ENCODE measurements around the gene GCFC2. TPM values are rescaled to one million over a fixed set of nuclear protein-coding genes. Genes with fewer than 3 reads are reported as not detected.
A peak's percentile ranks its signal among the peaks of the same experiment; 100 is the strongest.

Gene GCFC2
- total and polyA plus RNA-seq, 2 donors (not counting 3 experiments of a cell fraction or from before 2014, with no cell fraction given), result 5.7 to 20.0 TPM

DNA sequence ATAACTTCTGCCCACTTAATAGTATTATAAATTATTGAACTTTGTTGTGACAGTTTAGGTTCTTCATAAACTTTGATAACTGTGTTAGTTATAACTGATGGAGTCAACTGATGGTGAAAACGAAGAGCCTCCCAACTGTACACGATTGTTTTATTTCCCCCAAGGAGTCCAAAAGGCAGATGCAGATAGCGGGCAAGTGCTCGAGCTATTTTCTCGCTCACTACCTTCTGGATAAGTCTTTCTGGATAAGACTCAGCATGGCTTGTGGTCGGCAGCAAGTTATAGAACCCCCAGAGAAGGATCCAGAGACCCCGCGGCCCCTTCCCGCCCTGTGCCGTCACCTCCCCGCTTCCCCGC, 517 bp downstream of the GCFC2 start:
- dilution Hi-C loops (cut with MboI; ENCODE audit: extremely low pct_ligation_motif_present, low sequenced_read_pairs), result no loop called here
- no TSS peak for BruUV-seq (replicated peaks)

GRCh38 chr2:75709297-75709696, 1.4 kb downstream of the GCFC2 start:
- intact Hi-C loops (cut with micrococcal nuclease), result no loop called here
- H3K9me3 ChIP-seq (replicated peaks; ENCODE audit: control insufficient read depth, insufficient read depth, low read length), result no peaks in the 10 kb centered on the region
- H3K27ac ChIP-seq (ENCODE audit: insufficient read depth, low read depth, low read length), result peak overlapping the region; percentile 23
- no peaks in the 10 kb centered on the region for H4K20me1 ChIP-seq (replicated peaks; ENCODE audit: control insufficient read depth, extremely low read depth, insufficient read depth, low read length)
- peaks cover 31% of the 10 kb centered on the region for H3K79me2 ChIP-seq (ENCODE audit: control insufficient read depth, insufficient read depth, low read length)
- FAIRE-seq (peak; percentile 24), DNase-seq (ENCODE audit: low read depth, low spot score) (peak; percentile 24)
- H3K4me1 ChIP-seq (ENCODE audit: control insufficient read depth, extremely low read depth, insufficient read depth, low read length), result peaks cover 30% of the 10 kb centered on the region
- peak overlapping the region in 2 of 3 experiments; percentile 92 to 98 for H3K4me3 ChIP-seq (replicated peaks in 1 of 3; ENCODE audit: insufficient read depth in 1 of 3, low read depth in 1 of 3, low read length in 3 of 3)
- peak overlapping the region; percentile 100 for H3K4me2 ChIP-seq (ENCODE audit: insufficient read depth, low read length)
- H3K27me3 ChIP-seq (ENCODE audit: control insufficient read depth in 2 of 2, insufficient read depth in 2 of 2, low read length in 2 of 2), result no peaks in the 10 kb centered on the region
- CTCF ChIA-PET, result interaction anchor here (1.0 kb wide), 1 partner anchor 69 kb away, joined by 3 read pairs; no protein-coding TSS in a partner anchor
- H2AFZ ChIP-seq (ENCODE audit: low read depth, low read length), result peak overlapping the region; percentile 29
- H3K9ac ChIP-seq (replicated peaks; ENCODE audit: extremely low read depth, insufficient read depth, low read length), result peak overlapping the region; percentile 85
- dilution Hi-C loops (cut with MboI; ENCODE audit: extremely low pct_ligation_motif_present, low sequenced_read_pairs), result no loop called here
- POLR2A ChIA-PET, result no interaction called here
- no peak for TF ChIP-seq CTCF (IDR thresholded peaks at IDR 0.05; ENCODE audit: extremely low read depth in 1 of 2, insufficient read depth in 1 of 2, low read depth in 1 of 2, low read length in 2 of 2)
- no peak for TF ChIP-seq MYC (IDR thresholded peaks at IDR 0.05; ENCODE audit: low read depth, low read length)
- TF ChIP-seq, protein P1, sequence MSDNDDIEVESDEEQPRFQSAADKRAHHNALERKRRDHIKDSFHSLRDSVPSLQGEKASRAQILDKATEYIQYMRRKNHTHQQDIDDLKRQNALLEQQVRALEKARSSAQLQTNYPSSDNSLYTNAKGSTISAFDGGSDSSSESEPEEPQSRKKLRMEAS (IDR thresholded peaks at IDR 0.05; ENCODE audit: insufficient read depth, insufficient read length), result no peak
- no peak for TF ChIP-seq JUN (IDR thresholded peaks at IDR 0.05; ENCODE audit: borderline replicate concordance, insufficient read depth, insufficient read length, low read depth)
- TF ChIP-seq FOS (IDR thresholded peaks at IDR 0.05; ENCODE audit: borderline replicate concordance, insufficient read depth, low read length), result no peak
- TF ChIP-seq POLR2AphosphoS5 (IDR thresholded peaks at IDR 0.05; ENCODE audit: insufficient read depth, low read depth, low read length), result no peak
- no peak for TF ChIP-seq POLR2A (IDR thresholded peaks at IDR 0.05; ENCODE audit: low read depth, low read length)
- no peak for TF ChIP-seq EZH2 (IDR thresholded peaks at IDR 0.05; ENCODE audit: borderline replicate concordance, low read depth, low read length, severe bottlenecking)
- no peak for TF ChIP-seq GATA2 (IDR thresholded peaks at IDR 0.05; ENCODE audit: insufficient read depth, insufficient read length, low read depth, low read length)
- BruUV-seq (replicated peaks), result no TSS peak
- no peaks in the 10 kb centered on the region for H3K9me1 ChIP-seq (replicated peaks; ENCODE audit: control insufficient read depth, extremely low read depth, insufficient read depth, low read length)
- H3K36me3 ChIP-seq (ENCODE audit: control insufficient read depth in 2 of 2, extremely low read depth in 1 of 2, insufficient read depth in 2 of 2, low read length in 2 of 2), result no peaks in the 10 kb centered on the region

More for the DNA sequence above, 517 bp downstream of the GCFC2 start:
- no peak for FAIRE-seq
- POLR2A ChIA-PET, result interaction anchor here (0.8 to 1.1 kb wide), 2 partner anchors 12 to 64 kb away, joined by 3 to 4 read pairs; partner anchors contain the start of gene MRPL19
- H3K27ac ChIP-seq (ENCODE audit: insufficient read depth, low read depth, low read length), result peak overlapping the region; percentile 81
- peaks cover 2 to 4% of the 10 kb centered on the region in 2 experiments for H3K27me3 ChIP-seq (ENCODE audit: control insufficient read depth in 2 of 2, insufficient read depth in 2 of 2, low read length in 2 of 2)
- peaks cover 30% of the 10 kb centered on the region for H3K4me1 ChIP-seq (ENCODE audit: control insufficient read depth, extremely low read depth, insufficient read depth, low read length)
- H3K79me2 ChIP-seq (ENCODE audit: control insufficient read depth, insufficient read depth, low read length), result peaks cover 31% of the 10 kb centered on the region
- no peak for TF ChIP-seq JUN (IDR thresholded peaks at IDR 0.05; ENCODE audit: borderline replicate concordance, insufficient read depth, insufficient read length, low read depth)
- H3K9ac ChIP-seq (replicated peaks; ENCODE audit: extremely low read depth, insufficient read depth, low read length), result peak overlapping the region; percentile 85
- peak overlapping the region; percentile 46 to 98 (median 92) for H3K4me3 ChIP-seq (replicated peaks in 1 of 3; ENCODE audit: insufficient read depth in 1 of 3, low read depth in 1 of 3, low read length in 3 of 3)
- H3K9me1 ChIP-seq (replicated peaks; ENCODE audit: control insufficient read depth, extremely low read depth, insufficient read depth, low read length), result no peaks in the 10 kb centered on the region
- intact Hi-C loops (cut with micrococcal nuclease), result loop anchor here (1.0 to 2.0 kb wide), 2 partner anchors 64 to 69 kb away; partner anchors contain the start of gene MRPL19
- H3K36me3 ChIP-seq (ENCODE audit: control insufficient read depth in 2 of 2, extremely low read depth in 1 of 2, insufficient read depth in 2 of 2, low read length in 2 of 2), result no peaks in the 10 kb centered on the region
- no peaks in the 10 kb centered on the region for H3K9me3 ChIP-seq (replicated peaks; ENCODE audit: control insufficient read depth, insufficient read depth, low read length)
- peak overlapping the region; percentile 97 for H2AFZ ChIP-seq (ENCODE audit: low read depth, low read length)
- peak overlapping the region; percentile 100 for H3K4me2 ChIP-seq (ENCODE audit: insufficient read depth, low read length)
- no peaks in the 10 kb centered on the region for H4K20me1 ChIP-seq (replicated peaks; ENCODE audit: control insufficient read depth, extremely low read depth, insufficient read depth, low read length)
- CTCF ChIA-PET, result interaction anchor here (0.7 to 1.3 kb wide), 7 partner anchors 12 to 245 kb away, joined by 3 to 9 read pairs (median 4); partner anchors contain the start of gene MRPL19
- DNase-seq (ENCODE audit: low read depth, low spot score), result no peak
